NT2/D1 (cell line): Measurements from ENCODE around the gene ICOS.

ENCODE experiments used
- SUZ12 ChIP-seq: IDR thresholded peaks from 2 replicates; pipeline ENCODE4 v1.6.1; 2011; ENCODE audit not compliant: insufficient read length, insufficient read depth; ENCODE audit errors: extremely low read depth
- ZNF274 ChIP-seq: IDR thresholded peaks from 2 replicates; pipeline ENCODE4 v1.6.1; 2011; ENCODE audit warnings: mild to moderate bottlenecking, low read depth, low read length

- TF ChIP-seq ZNF274 (no peak), SUZ12 (no peak)
These were observed 42.7 kb upstream of the ICOS start for GRCh38 chr2:203893840-203894239.
